Ovary (tissue), 9 donors: ENCODE results near the gene NLGN1. TPM values are rescaled to one million over a fixed set of nuclear protein-coding genes. Genes with fewer than 3 reads are reported as not detected.

ENCODE experiments used
- DNase-seq, 5 donors: peaks; one replicate each; pipeline ENCODE4 v3.0.0-alpha.2; 2019 to 2020
- H3K27ac ChIP-seq, 2 donors: fragments of 200-600 bp; one replicate each; pipeline versions ENCODE4 v1.5.1 to v1.8.0; 2019 to 2022
- H3K27me3 ChIP-seq: fragments of 200-600 bp; one replicate; pipeline ENCODE4 v1.8.0; 2022
- H3K36me3 ChIP-seq: fragments of 200-600 bp; sonication (generic); one replicate; pipeline ENCODE4 v1.5.1; 2019
- H3K4me1 ChIP-seq: one replicate; pipeline ENCODE4 v1.8.1; 2013; ENCODE audit warnings: mild to moderate bottlenecking, moderate library complexity; ENCODE audit not compliant: insufficient read depth
- H3K4me3 ChIP-seq: fragments of 200-600 bp; sonication (generic); one replicate; pipeline ENCODE4 v1.5.1; 2017
- H3K9me3 ChIP-seq, 2 donors: fragments of 200-600 bp in 1 of 2; sonication (generic) in 1 of 2; one replicate each; pipeline versions ENCODE4 v1.5.1 to v1.8.1; 2013 to 2019; ENCODE audit warnings: mild to moderate bottlenecking in 1 of 2, moderate library complexity in 1 of 2
- EP300 ChIP-seq: sonication (generic); formaldehyde crosslinking; IDR thresholded peaks from one replicate; pipeline ENCODE4 v1.6.1; 2017; ENCODE audit warnings: antibody characterized with exemption
- POLR2A ChIP-seq: fragments of 450-650 bp; IDR thresholded peaks from one replicate; pipeline ENCODE4 v1.6.1; 2017; ENCODE audit warnings: antibody characterized with exemption, mild to moderate bottlenecking, moderate library complexity
- WGBS, 3 donors: extraction: QIAGEN DNeasy Blood & Tissue Kit in 1 of 3; methylation state at CpG; one replicate each; pipeline versions ENCODE4 v1.1.5 to v1.1.7; 2013 to 2017; 5-methylcytosine and 5-hydroxymethylcytosine counted together
- intact Hi-C, 4 donors: fragments of 100-400 bp; cut with DNase I; formaldehyde crosslinking; loops; one replicate each; pipeline versions ENCODE4 v1.11.0 to v1.15.1; 2022 to 2023
- polyA plus RNA-seq, 2 donors: library from polyadenylated mRNA; stranded (reverse); fragments of 200-250 nt in 1 of 2; fragments of 350-450 nt in 1 of 2; fragmentation: Illumina TruSeq in 1 of 2; extraction: RNeasy Lipid Tissue Mini Kit (QIAGEN cat#74804) in 1 of 2; gene quantifications; one replicate each; pipeline ENCODE4 v1.2.3, GENCODE V29; 2013 to 2014
- total RNA-seq, 7 donors: library from RNA; depleted of rRNA in 2 of 7; stranded (reverse); fragments of >200 nt in 2 of 7; fragmentation: NEBNext Ultra II Directional in 3 of 7; extraction: Animal tissue kit (Norgen Biotek cat#: 25700) in 3 of 7; gene quantifications; one replicate each; pipeline versions ENCODE4 v1.1.0 to v1.2.4, GENCODE V29; 2016 to 2023
- TF ChIP-seq, protein P1 (sequence below), 3 donors: fragments of 450-650 bp in 2 of 3; fragments of 200-600 bp in 1 of 3; IDR thresholded peaks; one replicate each; pipeline versions ENCODE4 v1.5.1 to v1.8.0; 2016 to 2022; ENCODE audit warnings: antibody characterized with exemption in 3 of 3, mild to moderate bottlenecking in 1 of 3
- donor health status: DM: no; HTN: no; CAD: no; lungs with moderate emphysema.
- donor health status: DM: no; HTN: no; CAD: no.
- donor health status: Bipolar disorder and iron deficiency.
- donor health status: DM: yes; HTN: yes; CAD: no.
- donor health status: DM: no; HTN: no; CAD: no.
- donor health status: DM: yes; HTN: yes; CAD: no.

The NLGN1 gene
- total and polyA plus RNA-seq, 9 donors = 1.2 to 7.7 (median 4.6) TPM

- Histone ChIP-seq H3K36me3 (no peaks in the 10 kb centered on the region), H3K27me3 (no peaks in the 10 kb centered on the region), H3K9me3 (no peaks in the 10 kb centered on the region), H3K4me1 (no peaks in the 10 kb centered on the region), H3K27ac (no peak overlapping the region), H3K4me3 (no peak overlapping the region)
- TF ChIP-seq EP300 (no peak), POLR2A (no peak)
- TF ChIP-seq, protein P1, sequence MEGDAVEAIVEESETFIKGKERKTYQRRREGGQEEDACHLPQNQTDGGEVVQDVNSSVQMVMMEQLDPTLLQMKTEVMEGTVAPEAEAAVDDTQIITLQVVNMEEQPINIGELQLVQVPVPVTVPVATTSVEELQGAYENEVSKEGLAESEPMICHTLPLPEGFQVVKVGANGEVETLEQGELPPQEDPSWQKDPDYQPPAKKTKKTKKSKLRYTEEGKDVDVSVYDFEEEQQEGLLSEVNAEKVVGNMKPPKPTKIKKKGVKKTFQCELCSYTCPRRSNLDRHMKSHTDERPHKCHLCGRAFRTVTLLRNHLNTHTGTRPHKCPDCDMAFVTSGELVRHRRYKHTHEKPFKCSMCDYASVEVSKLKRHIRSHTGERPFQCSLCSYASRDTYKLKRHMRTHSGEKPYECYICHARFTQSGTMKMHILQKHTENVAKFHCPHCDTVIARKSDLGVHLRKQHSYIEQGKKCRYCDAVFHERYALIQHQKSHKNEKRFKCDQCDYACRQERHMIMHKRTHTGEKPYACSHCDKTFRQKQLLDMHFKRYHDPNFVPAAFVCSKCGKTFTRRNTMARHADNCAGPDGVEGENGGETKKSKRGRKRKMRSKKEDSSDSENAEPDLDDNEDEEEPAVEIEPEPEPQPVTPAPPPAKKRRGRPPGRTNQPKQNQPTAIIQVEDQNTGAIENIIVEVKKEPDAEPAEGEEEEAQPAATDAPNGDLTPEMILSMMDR (IDR thresholded peaks at IDR 0.05) = no peak
- intact Hi-C loops = no loop called here
- DNase-seq = no peak
- 60 to 74% (median 63%) methylated on average over 2 of the region's 2 CpGs for WGBS, 3 donors
These were observed 159.0 kb downstream of the NLGN1 start for GRCh38 chr3:173556546-173556945.

DNA sequence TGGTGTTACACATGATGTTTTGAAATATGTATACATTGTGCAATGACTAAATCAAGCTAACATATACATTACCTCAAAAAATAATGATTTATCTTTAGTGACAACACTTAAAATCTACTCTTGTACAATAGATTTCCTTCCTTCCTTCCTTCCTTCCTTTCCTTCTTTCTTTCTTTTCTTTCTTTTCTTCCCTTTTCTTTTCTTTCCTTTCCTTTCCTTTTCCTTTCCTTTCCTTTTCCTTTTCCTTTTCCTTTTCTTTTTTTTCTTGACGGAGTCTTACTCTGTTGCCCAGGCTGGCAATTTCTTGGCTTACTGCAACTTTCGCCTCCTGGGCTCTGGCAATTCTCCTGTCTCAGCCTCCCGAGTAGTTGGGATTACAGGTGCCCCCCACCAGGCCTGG is 170.5 kb downstream of the NLGN1 start:
- intact Hi-C loops = no loop called here
- TF ChIP-seq POLR2A = no peak
- TF ChIP-seq EP300 = no peak
- TF ChIP-seq, protein P1 (IDR thresholded peaks at IDR 0.05) = no peak
- H3K27ac ChIP-seq = no peak overlapping the region
- no peaks in the 10 kb centered on the region for H3K9me3 ChIP-seq
- no peak for DNase-seq
- WGBS, 3 donors = 93 to 98% (median 94%) methylated on average over 3 of the region's 3 CpGs
- no peaks in the 10 kb centered on the region for H3K4me1 ChIP-seq
- H3K4me3 ChIP-seq = no peak overlapping the region
- no peaks in the 10 kb centered on the region for H3K36me3 ChIP-seq
- no peaks in the 10 kb centered on the region for H3K27me3 ChIP-seq

DNA sequence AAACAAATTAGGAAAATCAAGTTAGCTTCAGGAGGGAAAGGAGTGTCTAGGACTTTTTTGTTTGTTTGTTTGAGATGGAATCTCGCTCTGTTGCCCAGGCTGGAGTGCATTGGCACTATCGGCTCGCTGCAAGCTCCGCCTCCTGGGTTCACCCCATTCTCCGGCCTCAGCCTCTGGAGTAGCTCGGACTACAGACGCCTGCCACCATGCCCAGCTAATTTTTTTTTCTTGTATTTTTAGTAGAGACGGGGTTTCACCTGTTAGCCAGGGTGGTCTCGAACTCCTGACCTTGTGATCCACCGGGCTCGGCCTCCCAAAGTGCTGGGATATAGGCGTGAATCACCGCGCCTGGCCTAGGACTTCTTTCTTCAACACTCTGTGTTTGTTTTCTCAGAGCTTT is 171.1 kb downstream of the NLGN1 start:
- Histone ChIP-seq H3K27ac (no peak overlapping the region), H3K4me3 (no peak overlapping the region), H3K9me3 (no peaks in the 10 kb centered on the region), H3K4me1 (no peaks in the 10 kb centered on the region), H3K36me3 (no peaks in the 10 kb centered on the region), H3K27me3 (no peaks in the 10 kb centered on the region)
- DNase-seq = no peak
- intact Hi-C loops = no loop called here
- 93% methylated on average over 14 of the region's 14 CpGs for WGBS, 3 donors
- TF ChIP-seq EP300 (no peak), POLR2A (no peak)
- TF ChIP-seq, protein P1 (IDR thresholded peaks at IDR 0.05) = no peak

- H3K27ac ChIP-seq = no peak overlapping the region
- no peaks in the 10 kb centered on the region for H3K4me1 ChIP-seq
- no peaks in the 10 kb centered on the region for H3K9me3 ChIP-seq
- intact Hi-C loops = no loop called here
- no peak for DNase-seq
- H3K4me3 ChIP-seq = no peak overlapping the region
- 97 to 100% (median 98%) methylated on average over 2 of the region's 2 CpGs for WGBS, 3 donors
- no peaks in the 10 kb centered on the region for H3K27me3 ChIP-seq
- no peak for TF ChIP-seq EP300
- TF ChIP-seq, protein P1 (IDR thresholded peaks at IDR 0.05) = no peak
- TF ChIP-seq POLR2A = no peak
- no peaks in the 10 kb centered on the region for H3K36me3 ChIP-seq
These were observed 186.0 kb downstream of the NLGN1 start for GRCh38 chr3:173583496-173583895.
